Hindlimb muscle (tissue), 1 donor: ENCODE data around the gene RAMP1. TPM values are rescaled to one million over a fixed set of nuclear protein-coding genes. Genes with fewer than 3 reads are reported as not detected.

ENCODE experiments used
- DNase-seq: peaks from one replicate; pipeline ENCODE4 v3.0.0-alpha.2; 2013
- polyA plus RNA-seq: library from polyadenylated mRNA; unstranded; fragments of 120-200 nt; gene quantifications from one replicate; pipeline ENCODE4 v1.2.1, GENCODE V29; 2013; ENCODE audit not compliant: insufficient read length

Gene RAMP1
- polyA plus RNA-seq, 1 donor, result 55.1 TPM

DNA sequence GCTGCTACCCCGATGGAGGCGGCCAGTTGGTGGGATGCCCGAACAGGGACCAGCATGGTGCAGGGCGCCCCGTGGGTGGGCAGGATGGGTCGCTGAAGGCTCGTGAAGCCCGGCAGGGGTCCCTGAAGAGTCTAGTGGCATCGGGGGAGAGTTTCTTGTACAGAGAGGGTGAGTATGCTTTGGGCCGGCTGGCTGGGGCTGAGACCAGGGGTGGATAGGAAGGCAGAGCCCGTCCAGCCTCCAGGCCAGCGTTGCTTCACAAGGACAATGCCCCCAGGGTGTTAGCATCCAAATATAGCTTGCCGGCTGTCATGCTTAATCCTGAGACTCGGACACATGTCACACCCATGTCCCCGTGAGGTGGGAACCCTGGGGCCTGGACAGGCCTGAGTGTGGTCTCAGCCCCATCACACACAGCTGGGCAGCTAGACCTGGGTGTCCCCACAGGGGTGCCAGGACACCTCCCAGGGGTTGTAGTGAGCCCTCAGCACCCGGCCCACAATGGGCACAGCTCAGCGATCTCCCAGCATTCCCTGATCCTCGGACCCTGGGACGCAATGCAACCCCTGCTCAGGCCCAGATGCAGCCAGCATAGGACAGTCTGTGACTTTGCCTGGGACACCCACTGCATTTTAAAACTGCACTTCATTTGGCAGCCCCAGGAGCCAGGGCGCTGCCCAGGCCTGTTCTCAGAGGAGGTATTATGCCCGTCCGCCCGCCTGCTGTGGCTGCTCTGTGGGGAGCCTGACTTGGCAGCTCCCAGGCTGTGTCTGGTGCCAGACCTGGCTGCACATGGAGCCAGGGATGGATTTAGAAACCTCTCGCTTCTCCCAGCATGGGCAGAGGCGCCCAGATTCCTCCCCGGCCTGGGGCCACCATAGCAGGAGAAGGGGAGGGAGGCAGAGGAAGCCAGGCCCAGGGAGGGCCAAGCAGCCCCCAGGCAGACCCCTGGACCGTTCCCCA, 36.4 kb downstream of the RAMP1 start:
- no peak for DNase-seq

DNA sequence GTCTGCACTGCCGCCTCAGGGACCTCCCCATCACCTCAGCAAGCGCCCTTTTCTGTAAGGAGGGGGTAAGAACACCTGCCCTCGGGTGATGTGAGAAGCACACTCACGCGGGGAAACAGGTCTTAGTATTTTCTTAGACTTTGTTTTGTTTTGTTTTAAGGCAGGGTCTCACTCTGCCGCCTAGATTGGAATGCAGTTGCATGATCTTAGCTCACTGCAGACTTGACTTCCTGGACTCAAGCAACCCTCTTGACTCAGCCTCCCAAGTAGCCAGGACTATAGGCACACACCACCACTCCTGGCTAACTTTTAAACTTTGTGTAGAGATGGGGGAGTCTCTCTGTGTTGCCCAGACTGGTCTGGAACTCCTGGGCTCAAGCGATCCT, 37.1 kb downstream of the RAMP1 start:
- DNase-seq, result no peak

GRCh38 chr2:237896956-237897355, 37.5 kb downstream of the RAMP1 start:
- no peak for DNase-seq

GRCh38 chr2:237898057-237898414, 38.6 kb downstream of the RAMP1 start:
- no peak for DNase-seq

- DNase-seq, result no peak
Measured at GRCh38 chr2:237900891-237901831, 41.7 kb downstream of the RAMP1 start.

DNA sequence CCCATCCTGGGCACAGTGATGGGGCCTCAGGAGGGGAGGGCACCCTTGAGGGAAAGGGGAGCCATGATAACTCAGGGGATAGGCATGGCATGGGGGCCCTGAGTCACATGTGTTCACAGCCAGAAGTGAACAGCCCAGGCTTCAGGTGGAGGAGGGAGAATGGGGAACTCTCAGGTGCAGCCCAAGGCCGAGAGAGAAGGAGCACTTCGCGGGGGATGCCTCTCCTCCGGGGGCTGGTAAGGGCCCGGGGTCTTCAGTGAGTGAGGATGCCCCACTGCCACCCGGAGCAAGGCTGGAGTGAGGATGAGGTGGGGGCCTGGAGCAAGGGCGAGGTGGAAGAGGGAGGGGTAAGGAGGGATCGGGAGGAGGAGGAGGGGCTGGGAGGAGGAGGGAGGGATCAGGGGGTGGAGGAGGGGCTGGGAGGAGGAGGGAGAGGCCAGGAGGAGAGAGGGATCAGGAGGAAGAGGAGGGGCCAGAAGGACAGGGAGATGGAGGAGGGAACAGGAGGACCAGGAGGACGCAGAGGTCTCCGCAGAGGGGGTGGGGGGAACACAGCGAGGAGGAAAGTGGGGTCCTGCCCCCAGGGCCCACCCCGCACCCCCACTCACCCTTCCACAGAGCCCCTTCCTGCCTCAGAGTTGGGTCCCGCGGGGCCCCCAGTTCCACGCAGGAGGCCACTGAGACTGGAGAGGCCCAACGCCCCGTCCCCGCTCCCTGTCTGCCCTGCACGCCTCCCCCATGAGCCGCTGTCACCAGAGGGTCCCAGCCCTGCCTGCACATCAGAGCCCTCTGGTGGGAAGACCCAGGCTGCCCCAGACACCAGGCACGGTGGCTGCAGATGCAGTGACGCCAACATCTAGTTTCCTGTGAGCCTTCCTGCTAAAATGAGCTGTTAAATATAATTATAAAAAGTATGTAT, 42.8 kb downstream of the RAMP1 start:
- no peak for DNase-seq

DNA sequence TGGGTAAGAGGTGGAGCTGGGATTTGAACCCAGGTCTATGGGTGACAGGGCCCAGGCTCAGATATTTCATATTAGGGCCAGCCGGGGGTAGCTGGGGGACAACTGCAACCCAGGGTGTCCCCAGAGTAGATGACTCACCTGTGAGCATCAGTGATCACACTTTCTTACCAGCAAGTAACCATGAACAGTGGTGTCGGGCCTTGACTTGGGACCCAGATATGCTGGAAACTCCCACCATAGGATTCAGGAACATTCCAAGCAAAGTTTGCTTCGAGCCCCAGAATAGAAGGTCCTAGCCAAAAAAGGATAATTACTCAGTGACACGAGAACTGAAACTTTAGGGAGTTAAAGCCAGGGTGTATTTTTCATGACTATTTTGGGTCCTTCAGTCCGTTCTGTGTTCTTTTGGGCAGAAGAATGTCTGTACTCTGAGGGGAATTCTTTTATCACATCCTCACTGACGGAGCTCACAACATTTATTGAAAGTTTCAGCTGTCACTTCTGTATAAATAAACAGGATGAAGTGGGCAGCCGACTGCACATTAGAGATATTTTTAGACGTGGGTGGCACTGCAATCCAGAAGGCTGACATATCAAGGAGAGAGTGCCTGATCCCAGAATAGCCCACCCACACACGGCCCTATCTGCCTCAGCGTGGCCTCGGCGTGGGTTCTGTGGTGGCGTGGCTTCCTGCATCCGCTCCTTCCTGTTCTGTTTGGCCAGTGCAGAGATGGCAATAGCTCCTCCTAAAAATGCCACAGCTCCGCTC, 45.6 kb downstream of the RAMP1 start:
- DNase-seq, result no peak

DNA sequence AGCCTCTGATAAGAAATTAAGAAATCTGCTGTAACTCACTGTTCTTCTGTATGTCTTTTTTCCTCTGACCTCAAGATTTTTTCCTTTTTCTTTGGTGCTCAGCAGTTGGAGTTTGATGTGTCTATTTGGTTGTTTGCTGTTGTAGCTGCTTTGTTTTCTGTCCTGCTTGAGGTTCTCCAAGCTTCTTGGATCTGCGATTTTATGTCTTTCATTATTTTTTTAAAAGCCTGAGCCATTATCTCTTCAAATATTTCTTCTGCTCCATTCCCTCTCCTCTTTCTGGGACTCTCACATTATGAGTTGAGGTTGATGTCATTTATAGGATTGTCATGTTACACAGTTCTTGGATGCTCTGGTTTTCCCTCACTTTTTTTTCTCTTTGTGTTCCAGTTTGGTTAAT, 47.7 kb downstream of the RAMP1 start:
- no peak for DNase-seq

- no peak for DNase-seq
Measured at GRCh38 chr2:237909075-237909695, 49.8 kb downstream of the RAMP1 start.

GRCh38 chr2:237909801-237910475, 50.5 kb downstream of the RAMP1 start:
- no peak for DNase-seq

GRCh38 chr2:237910576-237911362, 51.3 kb downstream of the RAMP1 start:
- DNase-seq, result no peak

- no peak for DNase-seq
Measured at GRCh38 chr2:237911363-237912017, 52.1 kb downstream of the RAMP1 start.

DNA sequence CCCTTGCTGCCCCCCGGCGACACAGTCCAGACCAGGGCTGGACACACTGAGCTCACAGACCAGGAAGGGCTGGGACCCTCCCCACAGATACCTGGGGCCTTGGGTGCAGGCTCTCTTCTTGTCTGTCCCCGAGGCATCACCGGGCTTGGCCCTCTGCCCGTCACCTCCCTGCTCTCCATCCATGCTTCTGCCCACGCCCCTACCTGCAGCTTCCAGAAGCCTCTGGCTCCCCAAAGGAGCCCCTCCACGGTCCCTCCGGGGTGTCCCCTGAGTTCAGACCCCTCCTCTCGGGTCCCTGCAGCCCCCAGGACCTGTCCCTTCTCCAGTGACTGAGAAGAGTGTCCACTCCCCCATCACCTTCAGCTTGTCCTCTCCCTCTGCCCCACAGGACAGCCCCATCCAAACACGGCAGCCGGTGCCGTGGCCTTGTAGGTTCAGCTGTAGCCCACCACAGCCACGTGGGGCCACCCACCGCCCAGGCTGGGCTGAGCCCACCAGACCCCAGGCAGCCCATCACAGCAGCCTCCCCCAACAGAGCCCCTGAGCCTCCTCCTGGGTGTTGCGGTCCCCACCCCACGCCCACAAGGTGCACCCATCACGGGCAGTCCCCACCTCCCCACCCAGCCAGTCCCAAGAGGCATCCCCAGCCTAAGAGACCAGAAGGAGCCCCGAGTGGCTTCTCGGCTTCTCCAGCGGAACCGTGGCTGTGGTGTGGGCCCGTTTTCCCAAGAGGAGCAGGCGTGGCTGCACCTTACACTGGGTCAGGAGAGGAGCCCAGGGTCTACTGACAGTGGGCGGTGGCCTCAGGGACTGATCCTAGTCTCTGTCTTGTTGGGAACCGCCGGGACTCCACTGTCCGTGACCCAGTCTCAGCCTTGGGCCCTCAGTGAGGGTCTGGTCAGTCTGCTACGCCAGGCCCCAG, 53.1 kb downstream of the RAMP1 start:
- no peak for DNase-seq

GRCh38 chr2:237913193-237913917, 53.9 kb downstream of the RAMP1 start:
- no peak for DNase-seq

DNA sequence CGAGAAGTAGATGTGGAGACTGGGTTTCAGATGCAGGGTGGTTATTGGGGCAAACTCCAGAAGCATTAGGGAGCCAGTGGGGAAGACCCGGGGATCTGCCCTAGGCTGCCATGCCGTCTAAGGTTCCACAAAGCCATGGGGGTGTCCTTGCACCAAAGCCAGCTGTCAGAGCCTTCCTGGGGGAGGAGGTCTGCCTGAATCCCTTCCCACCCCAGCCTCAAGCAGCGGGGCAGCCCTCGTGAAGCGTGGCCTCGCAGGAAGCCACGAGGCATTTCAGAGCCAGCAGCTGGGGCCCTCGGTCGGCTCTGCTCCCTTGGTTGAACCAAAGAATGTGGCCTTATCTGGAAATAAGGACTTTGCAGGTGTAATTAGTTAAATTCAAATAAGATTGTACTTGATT, 56.2 kb downstream of the RAMP1 start:
- no peak for DNase-seq

DNA sequence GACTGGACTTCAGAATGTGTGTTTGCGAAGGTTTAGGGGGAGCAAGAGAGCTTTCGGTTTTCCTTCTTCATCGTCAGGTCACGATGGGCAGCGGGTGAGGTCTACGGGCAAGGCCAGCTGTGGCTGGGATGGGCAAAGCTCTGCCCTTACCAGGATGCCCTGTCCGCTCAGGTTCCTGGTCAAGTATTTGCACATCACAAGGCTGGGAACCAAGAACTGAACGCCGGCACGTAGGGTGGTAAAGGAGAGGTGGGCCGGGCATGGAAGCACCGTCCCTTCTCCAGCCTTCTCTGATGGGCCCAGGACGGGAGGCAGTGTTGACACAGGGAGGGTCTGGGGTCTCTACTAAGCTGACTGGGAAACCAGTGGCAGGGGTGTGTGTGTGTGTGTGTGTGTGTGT, 56.9 kb downstream of the RAMP1 start:
- DNase-seq, result no peak

GRCh38 chr2:237917696-237918374, 58.4 kb downstream of the RAMP1 start:
- no peak for DNase-seq
